ENCODE measurements around the gene PPIG. TPM values are rescaled to one million over a fixed set of nuclear protein-coding genes. Genes with fewer than 3 reads are reported as not detected.
"Not testable (repeated sequence)": the region's sequence is repeated elsewhere in the genome, so short reads cannot be mapped to it uniquely, and the experiment has no call there.

Gene PPIG
- total and polyA plus RNA-seq, 2 donors (not counting 1 experiment from before 2014, with no cell fraction given): 21.5 to 78.6 TPM

DNA sequence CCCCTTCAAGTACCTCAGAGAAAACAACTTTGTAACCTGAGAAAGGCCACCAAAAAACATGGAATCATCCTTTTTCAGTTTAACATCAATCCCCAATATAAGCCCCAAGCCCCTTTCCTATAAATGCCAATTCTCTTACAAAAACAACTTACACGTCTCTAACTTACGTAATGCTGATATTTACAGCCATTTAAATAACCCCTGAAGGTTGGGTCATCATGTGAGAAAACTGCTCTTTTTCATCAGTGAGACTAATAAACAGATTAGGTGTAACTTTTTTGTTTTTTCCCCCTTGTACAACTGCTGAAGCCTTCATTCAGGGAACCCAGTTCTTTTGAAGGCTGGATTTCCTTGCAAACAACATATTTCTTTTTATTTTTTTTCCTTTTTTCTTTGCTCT, 14.2 kb upstream of the PPIG start:
- WGBS (ENCODE audit: insufficient coverage): no CpG with 5 or more reads among the region's 2 CpGs
- POLR2A ChIA-PET: no interaction called here

DNA sequence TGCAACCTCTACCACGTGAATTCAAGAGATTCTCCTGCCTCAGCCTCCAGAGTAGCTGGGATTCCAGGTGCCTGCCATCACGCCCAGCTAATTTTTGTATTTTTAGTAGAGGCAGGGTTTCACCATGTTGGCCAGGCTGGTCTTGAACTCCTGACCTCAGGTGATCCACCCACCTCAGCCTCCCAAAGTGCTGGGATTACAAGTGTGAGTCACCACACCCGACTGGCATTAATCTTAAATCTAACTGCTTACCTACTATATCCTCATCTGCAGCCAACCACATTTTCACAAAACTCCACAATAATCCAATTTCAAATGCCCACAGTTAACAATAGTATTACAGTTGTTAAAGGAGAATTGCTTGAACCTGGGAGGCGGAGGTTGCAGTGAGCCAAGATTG, 13.4 kb upstream of the PPIG start:
- POLR2A ChIA-PET: not testable (repeated sequence)
- 100% methylated on average over 1 of the region's 4 CpGs for WGBS (ENCODE audit: insufficient coverage)

More for the DNA sequence above, 14.2 kb upstream of the PPIG start:
- CTCF ChIA-PET: no interaction called here
- H3K79me2 ChIP-seq (ENCODE audit: control insufficient read depth, insufficient read depth, low read length): peaks cover 35% of the 10 kb centered on the region
- Mint-ChIP-seq H3K9me3 (ENCODE audit: insufficient read depth) (no peaks in the 10 kb centered on the region), H3K4me1 (peaks cover 14% of the 10 kb centered on the region), H3K27ac (no peak overlapping the region), H3K27me3 (no peaks in the 10 kb centered on the region), H3K4me3 (no peak overlapping the region)
- H3K36me3 ChIP-seq (replicated peaks in 1 of 2; ENCODE audit: control extremely low read depth in 1 of 2, control insufficient read depth in 1 of 2, extremely low read depth in 1 of 2, insufficient read depth in 2 of 2, low read length in 1 of 2): no peaks in the 10 kb centered on the region
- TF ChIP-seq, protein P1, sequence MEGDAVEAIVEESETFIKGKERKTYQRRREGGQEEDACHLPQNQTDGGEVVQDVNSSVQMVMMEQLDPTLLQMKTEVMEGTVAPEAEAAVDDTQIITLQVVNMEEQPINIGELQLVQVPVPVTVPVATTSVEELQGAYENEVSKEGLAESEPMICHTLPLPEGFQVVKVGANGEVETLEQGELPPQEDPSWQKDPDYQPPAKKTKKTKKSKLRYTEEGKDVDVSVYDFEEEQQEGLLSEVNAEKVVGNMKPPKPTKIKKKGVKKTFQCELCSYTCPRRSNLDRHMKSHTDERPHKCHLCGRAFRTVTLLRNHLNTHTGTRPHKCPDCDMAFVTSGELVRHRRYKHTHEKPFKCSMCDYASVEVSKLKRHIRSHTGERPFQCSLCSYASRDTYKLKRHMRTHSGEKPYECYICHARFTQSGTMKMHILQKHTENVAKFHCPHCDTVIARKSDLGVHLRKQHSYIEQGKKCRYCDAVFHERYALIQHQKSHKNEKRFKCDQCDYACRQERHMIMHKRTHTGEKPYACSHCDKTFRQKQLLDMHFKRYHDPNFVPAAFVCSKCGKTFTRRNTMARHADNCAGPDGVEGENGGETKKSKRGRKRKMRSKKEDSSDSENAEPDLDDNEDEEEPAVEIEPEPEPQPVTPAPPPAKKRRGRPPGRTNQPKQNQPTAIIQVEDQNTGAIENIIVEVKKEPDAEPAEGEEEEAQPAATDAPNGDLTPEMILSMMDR (IDR thresholded peaks at IDR 0.05): no peak
- TF ChIP-seq EZH2 (IDR thresholded peaks at IDR 0.05; ENCODE audit: borderline replicate concordance, insufficient read depth, low read depth, low read length, poor library complexity, severe bottlenecking): no peak
- H2AFZ ChIP-seq (ENCODE audit: insufficient read depth, low read depth, low read length, poor library complexity, severe bottlenecking): no peak overlapping the region
- no peak overlapping the region for H3K27ac ChIP-seq (ENCODE audit: low read length in 2 of 2)
- no peaks in the 10 kb centered on the region for H3K9me3 ChIP-seq (ENCODE audit: control extremely low read depth in 1 of 3, control insufficient read depth in 2 of 3, insufficient read depth in 1 of 3, low read length in 2 of 3)
- H3K9ac ChIP-seq (ENCODE audit: low read length): no peak overlapping the region
- intact Hi-C loops (cut with micrococcal nuclease): loop anchor here (5.0 to 10.0 kb wide), 2 partner anchors 227 to 1865 kb away; partner anchors contain the start of genes DCAF17, METTL8 and SSB
- ATAC-seq (ENCODE audit: low read depth) (no peak), DNase-seq (no peak)
- no peak overlapping the region for H3K4me3 ChIP-seq (ENCODE audit: control extremely low read depth in 1 of 5, extremely low read depth in 1 of 5, insufficient read depth in 1 of 5, low read depth in 2 of 5, low read length in 4 of 5)
- H3K4me2 ChIP-seq (replicated peaks; ENCODE audit: low read depth, low read length, poor library complexity, severe bottlenecking): no peak overlapping the region
- no peaks in the 10 kb centered on the region for H4K20me1 ChIP-seq (ENCODE audit: control insufficient read depth, insufficient read depth, low read length, poor library complexity, severe bottlenecking)
- H3K27me3 ChIP-seq (replicated peaks in 1 of 4; ENCODE audit: control extremely low read depth in 1 of 4, control insufficient read depth in 3 of 4, insufficient read depth in 4 of 4, low read length in 3 of 4): no peaks in the 10 kb centered on the region
- peaks cover 5 to 6% of the 10 kb centered on the region in 2 donors for H3K4me1 ChIP-seq (ENCODE audit: control insufficient read depth in 2 of 2, insufficient read depth in 2 of 2, low read length in 2 of 2)

More for the DNA sequence above, 13.4 kb upstream of the PPIG start:
- H3K4me1 ChIP-seq (ENCODE audit: control insufficient read depth in 2 of 2, insufficient read depth in 2 of 2, low read length in 2 of 2); CTCF ChIA-PET; H3K4me3 Mint-ChIP-seq; H3K9me3 Mint-ChIP-seq (ENCODE audit: insufficient read depth); H3K9me3 ChIP-seq (ENCODE audit: control extremely low read depth in 1 of 3, control insufficient read depth in 2 of 3, insufficient read depth in 1 of 3, low read length in 2 of 3); DNase-seq; H3K27ac Mint-ChIP-seq; H3K4me2 ChIP-seq (replicated peaks; ENCODE audit: low read depth, low read length, poor library complexity, severe bottlenecking); ATAC-seq (ENCODE audit: low read depth); H3K4me3 ChIP-seq (ENCODE audit: control extremely low read depth in 1 of 5, extremely low read depth in 1 of 5, insufficient read depth in 1 of 5, low read depth in 2 of 5, low read length in 4 of 5); H2AFZ ChIP-seq (ENCODE audit: insufficient read depth, low read depth, low read length, poor library complexity, severe bottlenecking); H3K9ac ChIP-seq (ENCODE audit: low read length); H3K36me3 ChIP-seq (replicated peaks in 1 of 2; ENCODE audit: control extremely low read depth in 1 of 2, control insufficient read depth in 1 of 2, extremely low read depth in 1 of 2, insufficient read depth in 2 of 2, low read length in 1 of 2); H3K27me3 Mint-ChIP-seq; H3K27me3 ChIP-seq (replicated peaks in 1 of 4; ENCODE audit: control extremely low read depth in 1 of 4, control insufficient read depth in 3 of 4, insufficient read depth in 4 of 4, low read length in 3 of 4); H4K20me1 ChIP-seq (ENCODE audit: control insufficient read depth, insufficient read depth, low read length, poor library complexity, severe bottlenecking); H3K27ac ChIP-seq (ENCODE audit: low read length in 2 of 2): not testable (repeated sequence)
- peaks cover 14% of the 10 kb centered on the region for H3K4me1 Mint-ChIP-seq
- peaks cover 35% of the 10 kb centered on the region for H3K79me2 ChIP-seq (ENCODE audit: control insufficient read depth, insufficient read depth, low read length)
- intact Hi-C loops (cut with micrococcal nuclease): loop anchor here (5.0 to 10.0 kb wide), 2 partner anchors 227 to 1864 kb away; partner anchors contain the start of genes DCAF17, METTL8 and SSB

Data from B cell (primary cell).